HCEC 1CT (cell line): ENCODE measurements around the gene SGMS1.
A peak's percentile ranks its signal among the peaks of the same experiment; 100 is the strongest.
"Not testable (repeated sequence)": the region's sequence is repeated elsewhere in the genome, so short reads cannot be mapped to it uniquely, and the experiment has no call there.

Source experiments
- DNase-seq: peaks from one replicate; pipeline ENCODE4 v3.0.0-alpha.2; 2017

SGMS1 gene

GRCh38 chr10:50360077-50360850 lies 263.5 kb downstream of the SGMS1 start:
- peak; percentile 23 for DNase-seq

GRCh38 chr10:50358925-50359687 lies 264.6 kb downstream of the SGMS1 start:
- no peak for DNase-seq

- DNase-seq = no peak
Measured at GRCh38 chr10:50358411-50358810, 265.3 kb downstream of the SGMS1 start.

GRCh38 chr10:50356481-50356832 lies 267.3 kb downstream of the SGMS1 start:
- DNase-seq = not testable (repeated sequence)

GRCh38 chr10:50355693-50356480 lies 267.9 kb downstream of the SGMS1 start:
- not testable (repeated sequence) for DNase-seq

GRCh38 chr10:50351483-50352146 lies 272.1 kb downstream of the SGMS1 start:
- no peak for DNase-seq

GRCh38 chr10:50350366-50350765 lies 273.4 kb downstream of the SGMS1 start:
- no peak for DNase-seq

- no peak for DNase-seq
Measured at GRCh38 chr10:50349554-50349953, 274.2 kb downstream of the SGMS1 start.

GRCh38 chr10:50347394-50347802 lies 276.4 kb downstream of the SGMS1 start:
- no peak for DNase-seq

- no peak for DNase-seq
Measured at GRCh38 chr10:50346942-50347341, 276.8 kb downstream of the SGMS1 start.

- no peak for DNase-seq
Measured at GRCh38 chr10:50345545-50345944, 278.2 kb downstream of the SGMS1 start.

- no peak for DNase-seq
Measured at GRCh38 chr10:50343702-50344331, 279.9 kb downstream of the SGMS1 start.

GRCh38 chr10:50341987-50342386 lies 281.8 kb downstream of the SGMS1 start:
- DNase-seq = no peak

- no peak for DNase-seq
Measured at GRCh38 chr10:50336140-50336539, 287.6 kb downstream of the SGMS1 start.

GRCh38 chr10:50335397-50335796 lies 288.4 kb downstream of the SGMS1 start:
- no peak for DNase-seq

- DNase-seq = no peak
Measured at GRCh38 chr10:50334273-50334672, 289.5 kb downstream of the SGMS1 start.

- no peak for DNase-seq
Measured at GRCh38 chr10:50333872-50334271, 289.9 kb downstream of the SGMS1 start.

- DNase-seq = no peak
Measured at GRCh38 chr10:50332108-50332842, 291.5 kb downstream of the SGMS1 start.

GRCh38 chr10:50331486-50331885 lies 292.3 kb downstream of the SGMS1 start:
- DNase-seq = no peak

GRCh38 chr10:50326757-50327701 lies 296.7 kb downstream of the SGMS1 start:
- DNase-seq = peak; percentile 81

GRCh38 chr10:50326172-50326555 lies 297.6 kb downstream of the SGMS1 start:
- DNase-seq = no peak
